GM12878 (cell line): ENCODE measurements around the gene CATSPER1. TPM values are rescaled to one million over a fixed set of nuclear protein-coding genes. Genes with fewer than 3 reads are reported as not detected.
"Not testable (repeated sequence)": the region's sequence is repeated elsewhere in the genome, so short reads cannot be mapped to it uniquely, and the experiment has no call there.

Experiments used
- ATAC-seq: fragments of 200-7000 bp; cut with Tn5 transposase; 3 replicates; pipeline ENCODE4 v1.9.1; 2020; ENCODE audit warnings: mild to moderate bottlenecking, moderate library complexity
- BruUV-seq: library from RNA; stranded (reverse); fragments of 400-500 nt; replicated peaks from 2 replicates; lab custom pipeline; 2021; lab: Mats Ljungman, UMichigan
- CTCF ChIA-PET: fragments of 300-600 bp; sonication (Branson Sonifier 250); formaldehyde crosslinking; extraction: SDS; loops from one replicate; lab custom pipeline; 2021; ENCODE audit warnings: inconsistent platforms; lab: Yijun Ruan, JAX
- POLR2A ChIA-PET: fragments of 350-600 bp; formaldehyde crosslinking; extraction: SDS; loops from one replicate; lab custom pipeline; 2021; ENCODE audit warnings: inconsistent platforms; lab: Charles Lee
- RAD21 ChIA-PET: fragments of 300-600 bp; sonication (Branson Sonifier 250); formaldehyde crosslinking; loops from one replicate; lab custom pipeline; 2023; ENCODE audit warnings: antibody characterized with exemption; ENCODE audit not compliant: unreplicated experiment; lab: Charles Lee
- SMC1A ChIA-PET: fragments of 300-600 bp; sonication (Branson Sonifier 250); formaldehyde crosslinking; loops from one replicate; lab custom pipeline; 2023; ENCODE audit not compliant: unreplicated experiment, uncharacterized antibody; lab: Charles Lee
- DNase-seq: peaks from one replicate; pipeline ENCODE4 v3.0.0-alpha.2; 2011; ENCODE audit warnings: low read depth, low spot score
- FAIRE-seq: peaks from 3 replicates; lab custom pipeline; 2011; peaks lifted over from hg19 to GRCh38; lab: Jason Lieb, UNC
- H2AFZ ChIP-seq: 2 replicates; pipeline ENCODE4 v1.6.0; 2011; ENCODE audit warnings: low read depth, low read length, control low read depth; ENCODE audit not compliant: control insufficient read depth
- H3K27ac ChIP-seq: 2 replicates; pipeline ENCODE4 v1.5.1; 2011; ENCODE audit warnings: control low read depth; ENCODE audit not compliant: control insufficient read depth, insufficient read depth
- H3K27me3 ChIP-seq, 2 experiments: replicated peaks in 1 of 2; 2 replicates each; pipeline versions ENCODE4 v1.6.0 to v1.6.1; 2011; ENCODE audit warnings: low read length in 1 of 2; ENCODE audit not compliant: control insufficient read depth in 2 of 2, insufficient read depth in 2 of 2
- H3K36me3 ChIP-seq, 2 experiments: 2 replicates each; pipeline ENCODE4 v1.5.1; 2011; ENCODE audit warnings: low read length in 1 of 2; ENCODE audit not compliant: control insufficient read depth in 2 of 2, insufficient read depth in 2 of 2
- H3K4me1 ChIP-seq: 2 replicates; pipeline ENCODE4 v1.6.1; 2011; ENCODE audit warnings: mild to moderate bottlenecking, low read length, moderate library complexity, mixed read lengths; ENCODE audit not compliant: control insufficient read depth, insufficient read depth
- H3K4me2 ChIP-seq: 2 replicates; pipeline ENCODE4 v1.6.0; 2011; ENCODE audit warnings: control low read depth; ENCODE audit not compliant: control insufficient read depth, insufficient read depth
- H3K4me3 ChIP-seq: fragments of 200-600 bp; sonication (generic); 2 replicates; pipeline ENCODE4 v1.5.1; 2016
- H3K79me2 ChIP-seq: 2 replicates; pipeline ENCODE4 v1.6.0; 2011; ENCODE audit warnings: low read length; ENCODE audit not compliant: control insufficient read depth, insufficient read depth
- H3K9ac ChIP-seq: 2 replicates; pipeline ENCODE4 v1.8.0; 2011; ENCODE audit warnings: low read length, control low read depth, mixed read lengths; ENCODE audit not compliant: control insufficient read depth, insufficient read depth
- H3K9me3 ChIP-seq: replicated peaks from 3 replicates; pipeline ENCODE4 v1.5.1; 2011; ENCODE audit warnings: mild to moderate bottlenecking, low read length; ENCODE audit not compliant: control insufficient read depth, insufficient read depth
- H4K20me1 ChIP-seq: 2 replicates; pipeline ENCODE4 v1.6.0; 2011; ENCODE audit not compliant: control insufficient read depth, insufficient read depth
- IKZF1 ChIP-seq: fragments of 450-650 bp; conservative IDR thresholded peaks from 2 replicates; pipeline ENCODE4 v1.6.1; 2017; ENCODE audit warnings: antibody characterized with exemption, mild to moderate bottlenecking
- KLF5 ChIP-seq: fragments of 450-650 bp; IDR thresholded peaks from 2 replicates; pipeline ENCODE4 v1.6.1; 2014; ENCODE audit warnings: mild to moderate bottlenecking; ENCODE audit not compliant: partially characterized antibody
- MTA3 ChIP-seq: IDR thresholded peaks from 2 replicates; pipeline ENCODE4 v1.6.1; 2012; ENCODE audit warnings: low read length, inconsistent platforms, borderline replicate concordance
- WGBS: methylation state at CpG from one replicate; pipeline ENCODE4 v1.1.6; 2016; ENCODE audit warnings: low lambda C conversion rate; ENCODE audit not compliant: insufficient replicate concordance, insufficient coverage; ENCODE audit errors: missing lambda C conversion rate; 5-methylcytosine and 5-hydroxymethylcytosine counted together
- in situ Hi-C: fragments of 300-500 bp; cut with MboI; formaldehyde crosslinking; loops from 9 replicates; pipeline ENCODE4 v1.14.3; 2018; ENCODE audit warnings: mixed read lengths
- intact Hi-C: fragments of 100-400 bp; cut with micrococcal nuclease; formaldehyde crosslinking; loops from one replicate; pipeline ENCODE4 v1.14.2; 2022; ENCODE audit not compliant: unreplicated experiment
- polyA plus RNA-seq, 11 experiments: library from polyadenylated mRNA; depleted of rRNA in 4 of 11; unstranded in 6 of 11; stranded (reverse) in 5 of 11; fragments of >200 nt; fragmentation: Nextera tagmentation in 4 of 11; fragmentation: Illumina TruSeq in 1 of 11; extraction: Ambion mirVana in 4 of 11; extraction: Trizol in 1 of 11; gene quantifications; 1 replicate in 1 of 11; 2 replicates in 10 of 11; pipeline versions ENCODE4 v1.2.1 to v1.2.3, GENCODE V29; 2011 to 2016; ENCODE audit warnings: inconsistent platforms in 2 of 11, missing spikeins in 2 of 11, low read depth in 1 of 11
- total RNA-seq, 4 experiments: library from RNA; depleted of rRNA in 3 of 4; stranded (reverse); fragments of >200 nt in 3 of 4; fragmentation: Illumina TruSeq in 1 of 4; extraction: Trizol in 1 of 4; gene quantifications; 2 replicates each; pipeline versions ENCODE4 v1.2.1 to v1.2.3, GENCODE V29; 2013 to 2021

Gene CATSPER1
- total and polyA plus RNA-seq, 10 of the 15 experiments (the other 5 are each of a cell fraction or from before 2014, with no cell fraction given): 0.02 to 0.05 TPM; not detected in 8

DNA sequence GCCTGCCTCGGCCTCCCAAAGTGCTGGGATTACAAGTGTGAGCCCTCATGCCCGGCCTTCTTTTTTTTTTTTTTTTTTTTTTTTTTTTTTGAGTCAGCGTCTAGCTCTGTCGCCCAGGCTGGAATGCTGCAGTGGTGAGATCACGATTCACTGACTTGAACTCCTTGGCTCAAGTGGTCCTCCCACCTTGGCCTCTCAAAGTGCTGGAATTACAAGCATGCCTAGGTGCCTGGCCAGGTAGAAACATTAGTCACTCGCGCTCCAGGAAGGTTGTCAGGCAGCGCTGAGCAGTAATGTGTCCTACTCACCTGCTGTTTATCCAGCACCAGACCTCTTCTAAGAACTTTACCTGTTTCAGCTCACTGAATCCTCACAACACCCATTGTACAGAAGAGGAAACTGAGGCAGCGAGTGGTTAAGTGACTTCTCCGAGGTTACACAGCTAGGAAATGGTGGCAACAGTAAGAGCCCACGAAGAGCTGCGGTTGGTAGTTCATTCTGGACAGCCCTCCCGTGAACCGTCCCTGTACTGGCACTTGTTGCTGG, 15.0 kb downstream of the CATSPER1 start:
- ATAC-seq: no peak; the same call in 2 of the 3 replicates
- DNase-seq: no peak
- FAIRE-seq: no peak
- CTCF ChIA-PET: interaction anchor here (0.8 kb wide), 2 partner anchors 11 to 247 kb away, joined by 3 to 4 read pairs; no protein-coding TSS in a partner anchor
- H3K9me3 ChIP-seq: no peaks in the 10 kb centered on the region
- H3K27me3 ChIP-seq: peaks cover 3 to 7% of the 10 kb centered on the region in 2 experiments
- no peaks in the 10 kb centered on the region for H4K20me1 ChIP-seq
- in situ Hi-C loops: no loop called here
- no peaks in the 10 kb centered on the region for H3K36me3 ChIP-seq
- H3K9ac ChIP-seq: no peak overlapping the region
- H3K4me3 ChIP-seq: no peak overlapping the region
- no TSS peak for BruUV-seq
- no peaks in the 10 kb centered on the region for H3K79me2 ChIP-seq
- intact Hi-C loops: no loop called here
- RAD21 ChIA-PET: no interaction called here
- SMC1A ChIA-PET: no interaction called here
- H2AFZ ChIP-seq: no peak overlapping the region
- H3K4me2 ChIP-seq: no peak overlapping the region
- TF ChIP-seq KLF5 (no peak), IKZF1 (no peak), MTA3 (no peak)
- POLR2A ChIA-PET: interaction anchor here (0.6 to 0.7 kb wide), 2 partner anchors 17 to 57 kb away, joined by 3 to 10 read pairs; no protein-coding TSS in a partner anchor
- H3K4me1 ChIP-seq: no peaks in the 10 kb centered on the region
- 57% methylated on average over 11 of the region's 14 CpGs for WGBS
- H3K27ac ChIP-seq: no peak overlapping the region

DNA sequence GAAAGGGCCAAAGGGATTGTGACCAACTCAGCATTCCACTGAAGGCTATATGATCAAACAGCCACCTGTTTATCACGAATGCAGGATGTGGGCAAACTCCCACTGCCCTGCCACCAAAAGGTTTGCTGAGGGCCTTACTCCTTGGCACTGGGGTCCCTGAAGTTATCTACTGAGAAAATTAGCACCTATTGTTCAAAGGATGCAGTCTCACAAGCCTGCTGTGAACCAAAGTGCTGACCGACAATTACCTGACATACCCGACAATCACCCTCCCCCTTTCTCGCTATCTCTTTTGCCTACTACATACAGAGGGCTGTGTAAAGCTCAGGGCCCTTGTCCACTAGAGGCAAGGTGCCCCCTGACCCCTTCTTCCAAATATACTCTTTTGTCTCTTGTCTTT, 16.2 kb downstream of the CATSPER1 start:
- H3K4me3 ChIP-seq, in situ Hi-C loops, ATAC-seq, H3K36me3 ChIP-seq, H3K4me1 ChIP-seq, H3K27ac ChIP-seq, H4K20me1 ChIP-seq, H3K9ac ChIP-seq, H3K79me2 ChIP-seq, H3K4me2 ChIP-seq, BruUV-seq, DNase-seq, intact Hi-C loops, H3K9me3 ChIP-seq, RAD21 ChIA-PET, FAIRE-seq, SMC1A ChIA-PET, H3K27me3 ChIP-seq, H2AFZ ChIP-seq, POLR2A ChIA-PET: not testable (repeated sequence)
- CTCF ChIA-PET: interaction anchor here (1.1 kb wide), 1 partner anchor 12 kb away, joined by 4 read pairs; no protein-coding TSS in a partner anchor
- WGBS: 56% methylated on average over 4 of the region's 4 CpGs
